HCT116 (cell line): ENCODE results near the gene SARS2. TPM values are rescaled to one million over a fixed set of nuclear protein-coding genes. Genes with fewer than 3 reads are reported as not detected.

Experiments used
- ATAC-seq: fragments of 200-7000 bp; cut with Tn5 transposase; 2 replicates; pipeline ENCODE4 v1.9.1; 2020; ENCODE audit warnings: mild to moderate bottlenecking, moderate library complexity
- BruUV-seq: library from RNA; stranded (reverse); fragments of 400-500 nt; replicated peaks from 2 replicates; lab custom pipeline; 2021; lab: Mats Ljungman, UMichigan
- CTCF ChIA-PET: fragments of 300-600 bp; sonication (Branson Sonifier 250); formaldehyde crosslinking; loops from one replicate; lab custom pipeline; 2021; ENCODE audit warnings: antibody characterized with exemption; lab: Charles Lee
- POLR2A ChIA-PET: fragments of 300-600, 350-600 bp; sonication (Branson Sonifier 250); formaldehyde crosslinking; loops from one replicate; lab custom pipeline; 2021; ENCODE audit warnings: antibody characterized with exemption; lab: Charles Lee
- RAD21 ChIA-PET, 2 experiments: fragments of 300-600 bp; sonication (Branson Sonifier 250); formaldehyde crosslinking; loops; one replicate each; lab custom pipeline; 2023; ENCODE audit warnings: low total read pairs in 2 of 2; ENCODE audit not compliant: uncharacterized antibody in 2 of 2, unreplicated experiment in 2 of 2, low non-redundant PET in 1 of 2; lab: Charles Lee
- DNase-seq: peaks from one replicate; pipeline ENCODE4 v3.0.0-alpha.2; 2010; ENCODE audit warnings: low read depth, low spot score
- H2AFZ ChIP-seq: fragments of 200-600 bp; shearing (Covaris generic), sonication (generic); 2 replicates; pipeline ENCODE4 v1.6.1; 2017; ENCODE audit warnings: low read depth, mixed run types, mixed read lengths, antibody characterized with exemption, low read length; ENCODE audit not compliant: poor library complexity, severe bottlenecking
- H3K27ac ChIP-seq: 2 replicates; pipeline ENCODE4 v1.5.1; 2012; ENCODE audit warnings: low read depth, low read length
- H3K27me3 ChIP-seq: fragments of 200-600 bp; sonication (generic); 2 replicates; pipeline ENCODE4 v1.6.1; 2016; ENCODE audit warnings: mixed run types, low read length, mixed read lengths; ENCODE audit not compliant: insufficient read depth
- H3K36me3 ChIP-seq, 2 experiments: fragments of 200-500 bp in 1 of 2; fragments of 200-600 bp in 1 of 2; sonication (Bioruptor generic) in 1 of 2; sonication (generic) in 1 of 2; 2 replicates each; pipeline versions ENCODE4 v1.5.1 to v1.6.1; 2014 to 2016; ENCODE audit warnings: low read length in 2 of 2, inconsistent platforms in 1 of 2, mixed read lengths in 1 of 2, mixed run types in 1 of 2; ENCODE audit not compliant: insufficient read depth in 2 of 2, control insufficient read depth in 1 of 2
- H3K4me1 ChIP-seq, 2 experiments: fragments of 200-600 bp in 1 of 2; sonication (generic) in 1 of 2; 2 replicates each; pipeline versions ENCODE4 v1.5.1 to v1.6.1; 2012 to 2017; ENCODE audit warnings: low read length in 2 of 2, inconsistent platforms in 1 of 2, mild to moderate bottlenecking in 1 of 2, mixed read lengths in 1 of 2, mixed run types in 1 of 2, moderate library complexity in 1 of 2; ENCODE audit not compliant: insufficient read depth in 2 of 2, control insufficient read depth in 1 of 2
- H3K4me2 ChIP-seq: fragments of 200-600 bp; sonication (generic); 2 replicates; pipeline ENCODE4 v1.6.1; 2017; ENCODE audit warnings: mixed run types, low read length, mixed read lengths
- H3K4me3 ChIP-seq, 2 experiments: fragments of 200-600 bp in 1 of 2; sonication (generic) in 1 of 2; replicated peaks in 1 of 2; 2 replicates each; pipeline ENCODE4 v1.5.1; 2011 to 2016; ENCODE audit warnings: low read length in 2 of 2, control low read depth in 1 of 2, low read depth in 1 of 2, mild to moderate bottlenecking in 1 of 2, mixed read lengths in 1 of 2, mixed run types in 1 of 2
- H3K79me2 ChIP-seq: fragments of 200-600 bp; sonication (generic); 2 replicates; pipeline ENCODE4 v1.6.1; 2017; ENCODE audit warnings: mild to moderate bottlenecking, mixed run types, low read length, moderate library complexity, mixed read lengths; ENCODE audit not compliant: insufficient read depth
- H3K9ac ChIP-seq: fragments of 200-600 bp; sonication (generic); 2 replicates; pipeline ENCODE4 v1.6.1; 2016; ENCODE audit warnings: low read length, mixed read lengths
- H3K9me2 ChIP-seq: fragments of 200-600 bp; sonication (generic), shearing (Covaris generic); 2 replicates; pipeline ENCODE4 v1.6.1; 2017; ENCODE audit warnings: mixed run types, mild to moderate bottlenecking, moderate library complexity; ENCODE audit not compliant: insufficient read depth
- H3K9me3 ChIP-seq, 2 experiments: fragments of 200-500 bp in 1 of 2; fragments of 200-600 bp in 1 of 2; sonication (Bioruptor generic) in 1 of 2; sonication (generic) in 1 of 2; 2 replicates each; pipeline ENCODE4 v1.6.1; 2014 to 2017; ENCODE audit warnings: low read length in 2 of 2, mixed read lengths in 2 of 2, inconsistent platforms in 1 of 2, low read depth in 1 of 2, mild to moderate bottlenecking in 1 of 2, mixed run types in 1 of 2, moderate library complexity in 1 of 2; ENCODE audit not compliant: control insufficient read depth in 1 of 2, insufficient read depth in 1 of 2
- H4K20me1 ChIP-seq: fragments of 200-600 bp; sonication (generic), shearing (Covaris generic); 2 replicates; pipeline ENCODE4 v1.6.1; 2017; ENCODE audit warnings: mixed run types, mild to moderate bottlenecking, moderate library complexity; ENCODE audit not compliant: insufficient read depth
- ELF1 ChIP-seq: IDR thresholded peaks from 2 replicates; pipeline ENCODE4 v1.6.1; 2012; ENCODE audit warnings: low read depth, borderline replicate concordance
- EZH2 ChIP-seq: fragments of 200-600 bp; sonication (generic); IDR thresholded peaks from 2 replicates; pipeline ENCODE4 v1.6.1; 2017; ENCODE audit warnings: antibody characterized with exemption, mixed run types
- JUND ChIP-seq: IDR thresholded peaks from 2 replicates; pipeline ENCODE4 v1.6.1; 2012
- POLR2A ChIP-seq: IDR thresholded peaks from 2 replicates; pipeline ENCODE4 v1.7.0; 2011; ENCODE audit warnings: borderline replicate concordance; ENCODE audit not compliant: insufficient read depth, insufficient read length; ENCODE audit errors: extremely low read depth
- RAD21 ChIP-seq: IDR thresholded peaks from 2 replicates; pipeline ENCODE4 v1.6.1; 2012; ENCODE audit warnings: low read depth, mild to moderate bottlenecking
- SP1 ChIP-seq: IDR thresholded peaks from 2 replicates; pipeline ENCODE4 v1.6.1; 2012; ENCODE audit warnings: low read depth
- SRF ChIP-seq: IDR thresholded peaks from 2 replicates; pipeline ENCODE4 v1.6.1; 2012; ENCODE audit warnings: low read depth
- ZFX ChIP-seq: fragments of 450-650 bp; IDR thresholded peaks from 2 replicates; pipeline ENCODE4 v1.6.1; 2017
- intact Hi-C: fragments of 100-400 bp; cut with micrococcal nuclease; formaldehyde crosslinking; loops from 2 replicates; pipeline ENCODE4 v1.10.0; 2022
- total RNA-seq: library from RNA; stranded (reverse); gene quantifications from one replicate; pipeline ENCODE4 v1.2.1, GENCODE V29; 2021; ENCODE audit not compliant: unreplicated experiment
- TF ChIP-seq, protein P1 (sequence below): IDR thresholded peaks from 2 replicates; pipeline ENCODE4 v1.6.1; 2012

The SARS2 gene
- total RNA-seq, 1 experiment from 2014 or later = 58.2 TPM

DNA sequence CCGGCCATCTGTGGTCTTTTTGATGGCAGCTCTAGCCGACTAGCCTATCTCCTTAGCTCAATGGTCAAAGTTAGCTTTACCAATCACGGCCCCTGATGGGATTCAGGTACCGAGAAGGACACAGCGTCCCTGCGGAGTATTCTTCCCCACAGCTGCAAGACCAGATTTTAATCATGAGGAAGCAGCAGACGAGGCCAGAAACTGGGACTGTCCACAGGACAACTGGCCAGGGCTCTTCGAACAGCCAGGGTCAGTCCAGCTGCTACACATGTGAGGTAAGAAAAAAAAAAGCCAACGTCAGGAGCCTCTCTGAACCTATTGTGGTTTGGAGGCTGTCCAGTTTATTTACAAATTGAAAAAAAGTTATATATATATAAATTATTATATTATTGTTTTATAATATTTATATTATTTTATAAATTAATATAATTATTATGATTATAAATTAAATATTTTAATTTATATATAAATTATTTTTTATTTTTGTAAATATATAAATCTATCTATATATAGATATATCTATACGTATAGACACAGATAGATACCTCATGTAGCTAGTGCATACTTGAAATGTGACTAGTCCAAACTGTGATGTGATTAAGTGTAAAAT is 63.3 kb downstream of the SARS2 start:
- BruUV-seq = no TSS peak
- ChIA-PET CTCF (interaction anchor here (2.0 kb wide), 1 partner anchor 20 kb away, joined by 5 read pairs; no protein-coding TSS in a partner anchor), RAD21 (no interaction called here), POLR2A (no interaction called here)
- DNase-seq = no peak
- intact Hi-C loops = no loop called here
- no peaks in the 10 kb centered on the region for H4K20me1 ChIP-seq
- no peaks in the 10 kb centered on the region for H3K36me3 ChIP-seq
- H3K4me1 ChIP-seq = peaks cover 3 to 19% of the 10 kb centered on the region in 2 experiments; a peak in 3 of 4 replicates
- no peaks in the 10 kb centered on the region for H3K79me2 ChIP-seq
- no peak overlapping the region for H3K4me2 ChIP-seq
- ATAC-seq = no peak
- H3K9ac ChIP-seq = no peak overlapping the region
- H3K9me2 ChIP-seq = no peaks in the 10 kb centered on the region
- H3K27ac ChIP-seq = no peak overlapping the region
- H3K4me3 ChIP-seq = no peak overlapping the region
- TF ChIP-seq SRF (no peak), ZFX (no peak), SP1 (no peak), POLR2A (no peak), RAD21 (no peak), JUND (no peak), ELF1 (no peak), EZH2 (no peak)
- TF ChIP-seq, protein P1, sequence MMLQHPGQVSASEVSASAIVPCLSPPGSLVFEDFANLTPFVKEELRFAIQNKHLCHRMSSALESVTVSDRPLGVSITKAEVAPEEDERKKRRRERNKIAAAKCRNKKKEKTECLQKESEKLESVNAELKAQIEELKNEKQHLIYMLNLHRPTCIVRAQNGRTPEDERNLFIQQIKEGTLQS = no peak
- H3K27me3 ChIP-seq = no peaks in the 10 kb centered on the region
- H2AFZ ChIP-seq = no peak overlapping the region
- H3K9me3 ChIP-seq = no peaks in the 10 kb centered on the region

Other genes starting within 250 kb of the SARS2 start
- 8.8 TPM for gene CAPN12, start 186.3 kb downstream of the SARS2 start, total RNA-seq
- not detected for gene LGALS7, start 157.2 kb downstream of the SARS2 start, total RNA-seq
- gene LGALS7B, start 141.6 kb downstream of the SARS2 start, total RNA-seq = 2.4 TPM
- gene LGALS4, start 117.8 kb downstream of the SARS2 start, total RNA-seq = 0.86 TPM
- 81.3 TPM for gene ECH1, start 99.0 kb downstream of the SARS2 start, total RNA-seq
- gene HNRNPL, start 80.8 kb downstream of the SARS2 start, total RNA-seq = 551 TPM
- gene RINL, start 52.5 kb downstream of the SARS2 start, total RNA-seq = 28.6 TPM
- 15.4 TPM for gene SIRT2, start 31.1 kb downstream of the SARS2 start, total RNA-seq
- gene NFKBIB, start 30.8 kb downstream of the SARS2 start, total RNA-seq = 51.2 TPM
- gene CCER2, start 18.6 kb downstream of the SARS2 start, total RNA-seq = 1.2 TPM
- gene MRPS12, start 181 bp upstream of the SARS2 start, total RNA-seq = 97.7 TPM
- 18.5 TPM for gene FBXO17, start 45.0 kb upstream of the SARS2 start, total RNA-seq
- 16.4 TPM for gene FBXO27, start 101.8 kb upstream of the SARS2 start, total RNA-seq
- 4.7 TPM for gene ACP7, start 153.6 kb upstream of the SARS2 start, total RNA-seq
- gene PAK4, start 195.0 kb upstream of the SARS2 start, total RNA-seq = 90.1 TPM